NCI-H345 treated with DMSO at 0.1 percent for 48 hours (cell line): ENCODE results near the gene SLC4A1AP.

Source experiments
- DNase-seq: peaks from one replicate; lab custom pipeline; 2025; ENCODE audit not compliant: unreplicated experiment; lab: John Stamatoyannopoulos, UW

Gene SLC4A1AP

DNA sequence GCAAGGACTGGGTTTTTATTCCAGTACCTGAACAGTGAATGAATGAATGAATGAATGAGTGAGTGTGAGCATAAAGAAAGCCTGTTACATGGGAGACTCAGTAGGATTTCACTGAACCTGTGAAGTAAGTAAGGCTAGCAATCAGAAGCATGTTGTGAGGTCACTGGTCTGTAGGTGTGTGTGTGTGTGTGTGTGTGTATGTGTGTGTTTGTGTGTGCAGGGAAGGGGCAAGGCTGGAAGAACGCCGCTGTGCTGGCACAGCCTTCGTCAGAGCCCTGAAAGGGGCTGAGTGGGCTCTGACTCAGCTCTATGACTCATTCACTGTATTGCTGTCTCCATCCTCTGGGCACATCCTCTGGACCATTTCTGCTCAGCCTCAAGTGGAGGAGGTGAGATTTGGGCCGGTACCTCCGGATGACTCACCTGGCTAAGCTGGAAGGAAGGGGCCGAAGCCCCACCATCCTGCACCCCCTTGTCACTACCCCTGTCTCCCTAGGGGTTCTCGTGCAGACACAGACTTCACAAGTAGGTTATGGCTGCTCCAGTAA, 56.4 kb downstream of the SLC4A1AP start:
- no peak for DNase-seq

DNA sequence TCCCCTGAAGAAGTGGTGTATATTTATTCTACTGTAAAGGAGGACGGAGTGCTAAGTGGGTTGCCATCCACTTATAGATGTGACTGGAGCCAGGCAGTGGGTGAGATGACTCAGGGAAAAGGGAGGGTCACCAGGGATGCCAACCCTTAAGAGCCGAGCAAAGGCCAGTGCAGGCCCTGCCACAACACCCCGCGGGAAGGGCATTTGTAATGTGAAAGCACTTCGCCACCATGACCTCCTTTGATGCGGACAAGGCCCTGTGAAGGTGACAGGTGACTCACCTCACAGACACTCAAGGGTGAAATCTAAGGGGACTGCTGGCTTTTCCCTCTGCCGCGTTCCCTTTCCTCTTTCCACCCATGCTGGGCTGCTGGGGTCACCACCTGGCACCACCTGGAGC, 57.6 kb downstream of the SLC4A1AP start:
- no peak for DNase-seq

DNA sequence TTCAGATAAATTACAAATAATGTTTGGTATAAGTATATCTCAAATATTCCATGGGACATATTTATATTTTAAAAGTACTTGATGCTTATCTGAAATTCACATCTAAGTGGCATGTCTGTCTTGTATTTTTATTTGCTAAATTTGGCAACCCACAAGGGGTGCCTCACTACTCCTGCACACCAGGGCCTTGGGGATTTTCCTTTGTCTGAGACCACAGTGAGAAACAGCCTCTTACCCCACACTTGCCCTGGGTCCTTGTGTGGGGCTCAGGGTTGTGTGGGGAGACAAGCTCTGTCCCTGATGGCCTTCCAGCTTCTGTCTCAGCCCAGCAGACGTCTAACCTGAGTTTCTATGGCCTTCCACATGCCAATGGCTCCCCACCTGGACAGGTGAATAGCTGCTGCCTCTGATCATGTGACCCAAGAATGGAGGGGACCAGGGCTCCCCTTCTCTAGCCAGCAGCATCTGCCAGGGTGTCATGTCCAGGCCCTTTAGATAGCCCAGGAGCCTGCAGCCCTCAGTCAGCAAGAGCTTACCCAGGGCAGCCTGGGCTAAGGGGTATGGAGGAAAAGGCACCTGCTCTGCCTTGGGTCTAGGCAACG, 58.3 kb downstream of the SLC4A1AP start:
- no peak for DNase-seq

DNA sequence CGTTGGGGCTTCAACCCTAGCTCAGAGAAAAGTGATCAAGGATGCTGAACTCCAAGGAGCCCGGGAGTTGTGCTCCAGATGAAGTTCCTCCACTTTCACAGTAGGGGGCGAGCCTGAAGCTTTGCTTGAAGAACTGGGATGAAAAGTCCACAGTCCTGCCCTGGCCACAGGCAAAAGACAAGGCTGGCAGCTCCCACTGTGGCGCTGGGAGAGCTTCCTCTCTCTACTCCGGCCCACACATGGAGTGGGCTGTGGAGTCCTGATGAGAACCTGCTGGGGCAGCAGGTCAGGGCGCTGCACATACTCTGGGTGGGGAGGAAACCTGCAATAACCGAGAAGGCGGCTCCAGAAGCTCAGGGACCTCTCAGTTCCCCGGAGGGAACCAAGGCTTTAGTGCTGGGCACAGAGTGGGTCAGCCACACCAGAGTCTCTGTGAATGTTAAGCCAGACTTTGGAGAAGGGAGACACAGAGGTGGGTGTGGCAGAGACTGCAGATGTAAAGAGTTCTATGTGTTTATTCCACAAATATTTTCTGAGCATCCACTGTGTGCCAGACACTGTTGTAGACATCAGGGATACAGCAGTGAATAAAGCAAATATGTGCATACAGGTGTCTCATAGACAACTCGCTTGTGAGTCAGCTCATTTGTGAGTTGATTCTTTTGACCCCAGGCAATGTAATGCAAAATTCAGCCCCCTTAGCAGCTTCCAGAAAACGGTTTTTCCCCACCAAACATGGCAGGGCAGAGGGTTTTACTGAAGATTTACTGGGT, 59.9 kb downstream of the SLC4A1AP start:
- peak; percentile 43 for DNase-seq

DNA sequence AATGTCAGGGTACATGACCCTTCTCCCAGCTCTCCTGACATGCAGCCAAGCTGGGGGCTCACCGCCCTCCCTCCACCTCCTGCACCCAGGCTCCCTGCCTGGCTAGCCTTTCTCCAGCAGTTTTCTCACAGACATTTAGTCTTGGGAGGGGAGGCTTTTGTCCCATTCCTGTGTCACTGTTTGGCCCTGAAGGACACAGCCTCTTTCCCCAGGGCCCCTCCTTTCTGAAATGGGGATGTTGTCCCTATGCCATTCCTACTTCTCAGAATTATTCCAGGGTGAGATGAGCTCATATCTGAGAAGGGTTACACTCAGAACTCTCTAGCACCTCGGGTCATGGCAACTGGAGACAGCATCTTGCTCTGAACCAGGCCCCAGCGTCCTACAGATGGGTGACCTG, 60.5 kb downstream of the SLC4A1AP start:
- no peak for DNase-seq

DNA sequence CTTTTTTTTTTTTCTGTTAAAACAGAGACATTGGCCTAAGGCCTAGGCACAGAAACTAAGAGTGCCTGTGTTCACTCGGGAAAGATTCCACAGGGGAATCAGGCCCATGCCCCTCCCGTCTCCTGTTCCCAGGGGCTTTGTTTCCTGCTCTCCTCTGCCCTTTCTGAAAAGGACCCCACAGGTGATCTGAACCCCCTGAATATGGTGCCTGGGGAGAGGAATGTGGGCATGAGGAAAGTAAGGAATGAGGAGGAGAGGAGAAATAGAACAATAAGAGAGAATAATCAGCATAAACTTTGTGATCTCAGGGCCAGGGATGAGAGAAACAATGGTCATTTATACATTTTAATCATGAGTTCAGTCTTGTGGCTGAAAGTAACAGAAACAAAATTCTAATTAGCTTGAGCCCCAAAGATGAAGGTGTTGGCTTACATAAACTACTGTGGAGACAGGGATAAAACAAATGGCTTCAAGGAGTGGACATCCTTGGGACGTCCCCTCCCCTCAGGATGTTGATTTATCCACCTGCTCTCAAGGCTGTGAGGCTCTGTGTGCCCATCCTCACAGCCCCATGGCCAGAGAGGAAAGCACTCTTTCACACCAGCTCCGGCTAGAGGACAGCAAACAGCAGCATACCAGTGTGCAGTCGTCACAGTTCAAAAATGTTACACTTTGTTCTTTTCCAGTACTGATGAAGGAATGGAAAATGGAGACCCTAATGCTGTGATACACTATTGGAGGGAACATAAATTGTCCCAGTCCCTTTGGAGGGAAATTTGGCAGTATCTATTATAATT, 61.4 kb downstream of the SLC4A1AP start:
- no peak for DNase-seq

DNA sequence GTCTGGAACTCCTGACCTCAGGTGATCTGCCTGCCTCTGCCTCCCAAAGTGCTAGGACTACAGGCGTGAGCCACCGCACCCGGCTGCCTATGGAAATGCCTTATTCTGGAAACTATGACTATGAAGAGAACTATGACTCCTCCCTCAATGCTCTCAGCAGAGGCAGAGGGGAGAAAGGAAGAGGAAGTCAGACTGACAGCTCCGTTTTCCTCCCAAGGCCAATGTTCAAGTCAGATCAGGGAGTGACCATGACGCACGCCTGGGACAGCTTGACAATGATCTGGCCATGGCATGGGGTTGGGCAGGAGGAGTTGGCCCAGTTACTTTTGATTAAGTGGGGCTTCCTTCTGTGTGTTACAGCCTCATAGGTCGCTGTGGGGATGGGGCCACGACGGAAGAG, 63.6 kb downstream of the SLC4A1AP start:
- DNase-seq, result no peak

DNA sequence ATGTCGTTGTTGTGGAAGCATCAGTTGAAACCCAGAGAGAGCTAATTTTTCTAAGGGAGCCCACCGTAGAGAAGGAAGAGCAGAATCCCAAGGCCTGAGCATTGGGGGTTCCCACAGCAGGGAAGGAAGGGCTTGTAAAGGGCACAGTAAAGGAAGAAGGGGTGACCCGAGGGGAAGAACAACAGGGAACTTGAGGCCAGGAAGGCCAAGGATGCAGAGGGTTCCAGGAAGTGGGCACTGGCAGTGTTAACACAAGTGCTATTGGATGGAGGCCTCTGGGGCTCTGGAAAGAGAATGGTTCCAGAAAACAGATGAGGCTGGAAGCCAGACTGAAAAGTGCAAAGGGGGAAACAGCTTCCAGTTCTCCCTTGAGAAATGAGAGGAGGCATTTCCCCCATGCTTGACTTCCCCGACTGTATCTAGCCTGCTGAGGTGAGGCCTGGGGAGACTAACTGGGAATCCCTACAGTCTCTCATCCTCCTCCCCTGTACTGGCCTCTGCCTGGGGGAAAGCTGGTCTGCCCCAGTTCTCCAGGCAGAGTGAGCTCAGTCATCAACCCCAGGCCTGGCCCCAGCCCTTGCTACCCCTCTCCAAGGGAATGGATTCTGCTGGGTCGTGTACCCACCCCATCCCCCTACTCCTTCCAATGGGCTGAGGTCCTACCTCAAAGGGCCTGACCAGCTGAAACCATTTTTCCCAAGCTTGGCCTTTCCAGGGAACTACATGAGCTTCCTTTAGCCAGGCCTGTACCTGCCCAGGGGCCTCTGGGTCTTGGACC, 64.6 kb downstream of the SLC4A1AP start:
- DNase-seq, result no peak

DNA sequence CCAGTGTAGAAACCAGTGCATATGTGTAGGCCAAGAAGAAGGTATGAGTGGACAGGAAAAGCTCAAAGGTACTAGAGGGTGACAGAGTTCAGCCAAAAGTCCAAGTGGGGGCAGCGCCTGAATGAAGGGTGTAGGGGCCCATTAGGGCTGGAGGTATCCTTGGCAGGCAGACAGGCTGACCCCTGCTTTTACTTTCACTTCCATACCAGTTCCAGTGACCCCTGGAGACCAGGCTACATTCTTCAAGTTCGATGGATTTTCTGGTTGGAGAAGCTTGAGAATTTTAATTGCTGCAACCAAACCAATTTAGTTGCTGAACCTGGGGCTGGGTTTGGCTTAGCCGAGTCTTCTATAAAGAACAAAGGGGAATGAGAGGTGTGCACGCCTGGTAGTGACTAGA, 65.5 kb downstream of the SLC4A1AP start:
- no peak for DNase-seq

DNA sequence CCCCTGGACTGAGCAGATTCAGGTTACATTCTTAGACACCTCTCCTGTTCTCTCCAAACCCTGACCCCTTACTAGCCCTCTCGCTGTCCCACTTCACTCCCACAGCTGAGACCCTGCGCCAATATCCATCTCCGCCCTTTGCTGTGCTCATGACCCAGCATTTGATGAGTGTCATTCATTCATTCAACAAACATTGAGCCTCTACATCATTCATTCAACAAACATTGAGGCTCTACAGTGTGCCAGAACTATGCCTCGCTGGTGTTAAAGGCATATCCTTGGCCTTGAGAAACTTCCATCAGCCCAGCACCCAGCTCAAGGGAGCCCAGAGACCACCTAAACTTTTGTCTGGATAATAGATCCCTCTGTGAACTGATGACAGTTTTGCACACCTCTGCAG, 65.9 kb downstream of the SLC4A1AP start:
- no peak for DNase-seq

DNA sequence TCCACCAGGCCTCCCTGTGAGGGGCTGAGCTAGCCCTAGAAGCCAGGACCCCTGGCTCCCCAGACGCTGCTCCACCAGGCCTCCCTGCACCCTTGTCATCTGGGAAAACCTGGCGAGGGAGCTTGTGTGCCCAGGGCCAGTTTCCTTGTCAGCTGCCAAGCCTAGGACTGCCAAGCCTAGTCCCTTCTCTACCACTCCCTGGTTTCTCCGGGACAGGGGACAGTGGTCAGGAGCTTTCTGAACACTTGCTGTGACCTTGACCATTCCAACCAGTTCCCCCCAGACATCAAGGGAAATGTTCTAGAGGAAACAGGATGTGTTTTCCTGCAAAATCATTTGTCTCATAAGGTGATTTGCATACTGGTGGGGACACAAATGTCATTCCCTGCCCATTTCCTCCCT, 66.6 kb downstream of the SLC4A1AP start:
- DNase-seq, result no peak

DNA sequence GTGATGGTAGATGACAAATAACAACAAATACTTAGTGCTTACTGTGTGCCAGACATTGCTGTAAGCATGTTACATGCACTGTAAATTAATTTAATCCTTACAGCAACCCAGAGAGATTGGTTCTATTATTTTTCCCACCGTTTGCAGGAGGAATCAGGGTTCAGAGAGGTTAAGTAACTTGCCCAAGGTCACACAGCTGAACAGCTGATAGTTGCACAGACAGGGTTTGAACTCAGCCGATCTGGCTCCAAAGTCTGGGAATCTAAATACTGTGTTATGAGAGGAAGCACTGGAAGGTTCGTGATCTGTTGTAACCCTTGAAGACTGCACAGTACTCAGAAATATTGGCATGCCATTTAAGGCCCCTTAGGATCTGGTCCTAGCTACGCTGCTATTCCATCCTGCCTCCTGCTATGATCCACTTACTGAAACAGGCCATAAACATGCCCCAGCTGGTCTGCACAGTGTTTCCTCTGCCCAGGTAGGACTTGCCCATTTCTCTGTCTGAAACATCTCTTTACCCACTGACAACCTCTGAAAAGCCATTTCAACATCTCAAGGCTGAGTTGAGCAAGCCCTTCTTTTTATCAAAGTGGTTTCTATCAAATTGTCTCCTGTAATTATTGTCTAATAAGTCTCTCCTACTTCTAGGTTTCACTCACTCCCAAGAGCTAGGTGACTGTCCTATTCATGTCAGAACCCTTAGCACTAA, 67.4 kb downstream of the SLC4A1AP start:
- DNase-seq, result no peak

DNA sequence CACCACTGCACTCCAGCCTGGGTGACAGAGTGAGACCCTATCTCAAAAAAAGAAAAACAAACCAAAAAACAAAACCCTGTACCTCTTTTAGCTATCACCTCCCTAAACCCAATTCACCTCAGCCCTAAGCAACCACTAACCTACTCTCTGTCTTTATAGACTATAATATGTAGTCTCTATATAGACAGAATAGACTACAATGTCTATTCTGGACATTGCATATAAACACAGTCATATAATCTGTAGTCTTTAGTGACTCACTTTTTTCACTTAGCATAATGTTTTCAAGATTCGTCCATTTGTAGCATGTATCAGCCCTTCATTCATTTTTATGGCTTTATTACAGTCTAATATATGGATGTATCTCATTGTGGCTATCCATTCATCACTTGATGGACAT, 70.6 kb downstream of the SLC4A1AP start:
- no peak for DNase-seq

DNA sequence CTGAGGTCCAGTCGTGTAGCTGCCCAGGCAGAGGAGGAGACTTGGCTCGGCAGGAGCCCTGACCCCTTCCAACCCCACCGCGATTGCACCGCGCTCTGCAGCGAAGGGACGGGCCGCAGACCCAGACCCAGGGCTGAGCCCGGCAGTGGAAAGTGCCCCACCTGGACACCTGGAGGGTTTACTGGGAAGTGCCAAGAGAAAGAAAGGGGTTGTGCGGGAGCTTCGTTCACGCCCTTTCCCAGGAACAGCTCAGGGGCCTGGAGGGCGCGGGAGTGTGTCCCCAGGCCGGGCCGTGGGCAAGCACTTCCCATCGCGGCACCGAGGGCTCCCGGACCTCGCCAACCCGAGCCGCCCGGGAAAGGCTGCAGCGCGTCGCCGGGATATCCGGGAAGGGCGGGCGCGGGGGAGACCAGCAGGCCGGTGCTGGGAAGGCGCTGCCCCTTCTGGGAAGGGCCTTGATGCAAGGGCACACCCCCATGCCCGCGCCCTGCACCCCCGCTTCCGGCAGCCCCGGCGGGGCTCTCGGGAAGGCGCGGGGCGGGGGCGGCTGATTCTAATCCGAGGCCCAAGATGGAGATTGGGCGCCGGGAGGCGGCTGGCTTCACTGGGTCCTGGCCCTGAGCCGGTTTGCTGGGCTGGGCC, 71.7 kb downstream of the SLC4A1AP start:
- DNase-seq, result no peak

DNA sequence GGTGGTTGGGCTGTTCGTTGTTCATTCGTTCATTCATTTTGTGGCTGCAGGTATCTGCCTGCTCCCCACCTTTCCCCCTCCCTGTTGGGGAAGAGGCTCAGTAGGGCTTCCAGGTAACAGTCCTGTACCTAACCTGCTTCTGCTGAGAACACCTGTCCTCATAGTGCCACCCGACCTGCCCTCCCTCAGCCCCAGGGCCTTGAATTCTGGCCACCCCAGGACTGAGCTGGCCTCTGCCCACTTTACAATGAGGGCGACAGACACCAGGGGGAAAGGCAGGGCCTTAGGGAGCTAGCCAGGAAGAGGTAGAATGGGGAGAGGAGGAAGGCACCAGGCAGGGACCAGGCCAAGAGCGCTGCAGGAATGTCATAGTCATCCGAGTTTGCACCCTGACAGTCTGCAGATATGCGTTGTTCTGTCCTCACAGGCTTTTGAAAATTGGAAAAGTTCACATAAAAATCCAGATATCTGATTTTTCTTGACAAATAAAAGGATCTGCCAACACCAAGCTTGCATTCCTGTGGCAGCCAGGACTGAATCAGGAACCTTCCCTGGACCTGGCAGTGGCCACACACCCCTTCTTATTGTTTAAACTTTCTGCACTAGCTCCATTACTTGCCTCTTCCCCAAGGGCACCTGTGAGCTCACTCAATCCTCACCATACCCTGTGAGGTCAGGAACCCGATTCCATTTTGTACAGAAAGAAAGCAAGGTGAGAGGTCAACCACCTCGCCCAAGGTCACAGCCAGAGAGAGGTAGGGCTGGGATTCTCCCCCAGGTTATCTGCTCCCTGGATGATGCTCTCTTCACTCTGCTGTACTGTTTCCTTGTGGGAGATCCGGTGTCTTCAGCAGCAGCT, 72.6 kb downstream of the SLC4A1AP start:
- no peak for DNase-seq

DNA sequence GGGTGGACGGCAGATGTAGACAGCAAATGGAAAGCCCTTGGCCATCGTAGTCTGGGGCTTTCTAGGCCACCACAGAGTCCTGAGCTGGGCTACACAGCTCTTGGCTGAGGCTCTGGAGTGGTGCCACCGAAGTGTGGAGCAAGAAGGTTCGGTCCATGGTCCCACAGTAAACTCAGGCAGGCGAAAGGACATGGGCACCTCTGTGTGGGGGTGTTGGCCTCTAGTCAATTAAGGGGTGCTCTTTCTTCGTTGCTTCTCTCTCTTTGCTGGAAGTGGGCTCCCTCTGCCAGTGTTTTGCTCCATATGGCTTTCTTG, 73.2 kb downstream of the SLC4A1AP start:
- DNase-seq, result no peak

DNA sequence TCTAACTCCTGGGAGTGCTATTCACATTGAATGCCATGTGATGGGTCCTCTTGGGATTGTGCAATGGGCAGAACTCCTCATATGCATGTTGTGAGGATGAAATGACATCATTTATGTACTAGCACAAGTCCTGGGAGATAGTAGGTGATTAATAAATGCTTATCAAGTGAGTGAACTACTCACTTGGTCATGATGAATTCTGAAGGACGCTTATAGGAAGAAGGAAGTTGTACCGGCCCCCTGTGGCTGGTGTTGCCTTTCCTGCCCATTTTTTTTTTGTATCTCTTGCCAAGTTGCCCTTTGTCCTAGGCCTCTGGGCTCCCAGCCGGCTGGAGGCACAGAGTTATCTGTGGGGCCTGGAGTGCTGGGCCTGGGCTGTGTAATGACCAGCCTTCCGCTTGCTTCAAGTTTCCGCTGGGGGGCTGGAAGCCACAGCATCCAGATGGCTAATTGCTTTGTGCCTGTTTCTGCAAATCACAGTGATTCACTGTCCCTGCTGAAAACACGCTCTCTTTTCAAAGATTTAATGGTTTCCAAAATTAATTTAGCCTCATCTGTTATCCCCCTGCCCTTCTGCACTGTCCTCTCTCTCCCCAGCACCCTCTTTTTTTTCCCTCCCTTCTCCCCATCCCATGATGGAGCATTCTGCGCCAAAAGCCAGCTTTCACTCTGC, 74.1 kb downstream of the SLC4A1AP start:
- DNase-seq, result no peak

DNA sequence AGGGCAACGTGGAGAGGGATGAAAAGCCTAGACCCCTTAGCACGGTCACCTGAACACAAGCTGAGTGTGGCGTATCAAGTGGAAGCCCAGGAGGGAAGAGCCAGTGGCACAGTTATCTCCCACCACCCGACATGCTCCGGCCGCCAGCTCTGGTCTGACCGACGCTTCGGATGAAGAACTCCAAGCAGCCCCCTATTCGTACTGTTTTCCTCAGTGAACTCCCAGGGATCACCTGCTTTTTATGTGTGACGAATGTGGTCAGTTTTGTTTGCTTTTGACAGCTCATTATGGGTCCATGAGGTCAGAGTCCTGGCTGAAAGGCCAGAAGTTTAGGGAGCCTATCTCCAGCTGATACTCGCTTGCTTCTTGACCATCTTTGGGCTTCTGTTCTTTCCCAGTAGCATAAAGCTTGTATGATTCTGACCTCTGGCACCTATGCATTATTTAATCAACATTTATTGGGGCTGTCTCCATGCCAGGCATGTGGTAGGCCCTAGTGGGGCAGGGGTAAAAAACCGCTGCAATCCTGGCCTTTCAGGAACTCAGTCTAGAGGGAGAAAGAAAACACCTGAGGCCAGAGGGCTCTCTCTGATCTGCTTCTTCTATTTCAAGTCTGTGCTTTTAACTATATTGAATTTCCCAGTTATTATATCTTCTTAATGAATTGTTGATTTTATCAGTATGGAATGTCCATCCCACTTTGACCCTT, 74.8 kb downstream of the SLC4A1AP start:
- DNase-seq, result no peak
